Thoracic aorta (tissue), 2 donors: Measurements from ENCODE around the gene TBC1D24. TPM values are rescaled to one million over a fixed set of nuclear protein-coding genes. Genes with fewer than 3 reads are reported as not detected.

Experiments
- ATAC-seq: fragments of 150-250 bp; one replicate; pipeline ENCODE4 v1.8.0; 2017; ENCODE audit warnings: low read depth; ENCODE audit not compliant: insufficient number of reproducible peaks, low FRiP score
- DNase-seq: peaks from one replicate; pipeline ENCODE4 v3.0.0-alpha.2; 2020; ENCODE audit warnings: low spot score
- H3K27ac ChIP-seq, 2 donors: fragments of 200-600 bp; sonication (generic); 1 replicate in 1 of 2; 2 replicates in 1 of 2; pipeline ENCODE4 v1.5.1; 2016; ENCODE audit warnings: mild to moderate bottlenecking in 2 of 2, moderate library complexity in 2 of 2
- H3K27me3 ChIP-seq: fragments of 200-600 bp; sonication (generic); replicated peaks from 2 replicates; pipeline ENCODE4 v1.6.0; 2016; ENCODE audit warnings: mild to moderate bottlenecking; ENCODE audit not compliant: insufficient read depth
- H3K36me3 ChIP-seq: fragments of 200-600 bp; sonication (generic); one replicate; pipeline ENCODE4 v1.5.1; 2016
- H3K4me1 ChIP-seq, 2 donors: fragments of 200-600 bp; sonication (generic); 1 replicate in 1 of 2; 2 replicates in 1 of 2; pipeline versions ENCODE4 v1.5.1 to v1.6.0; 2016; ENCODE audit warnings: low read depth in 2 of 2, mild to moderate bottlenecking in 1 of 2; ENCODE audit not compliant: control insufficient read depth in 1 of 2
- H3K4me3 ChIP-seq: fragments of 200-600 bp; sonication (generic); 2 replicates; pipeline ENCODE4 v1.5.1; 2016; ENCODE audit warnings: mild to moderate bottlenecking
- H3K9me3 ChIP-seq: fragments of 200-600 bp; sonication (generic); 2 replicates; pipeline ENCODE4 v1.5.1; 2016
- CTCF ChIP-seq: fragments of 200-600 bp; sonication (generic); IDR thresholded peaks from one replicate; pipeline ENCODE4 v1.5.1; 2019; ENCODE audit warnings: antibody characterized with exemption
- total RNA-seq, 2 donors: library from RNA; depleted of rRNA; stranded (reverse); fragments of >200 nt; gene quantifications; one replicate each; pipeline versions ENCODE4 v1.1.0 to v1.2.3, GENCODE V29; 2016

The TBC1D24 gene
- total RNA-seq, 2 donors from 2014 or later, result 14.5 to 15.0 TPM

GRCh38 chr16:2470603-2471015 is 4.3 kb upstream of the TBC1D24 start:
- Histone ChIP-seq H3K4me1 (peaks cover 29 to 44% of the 10 kb centered on the region in 2 donors), H3K9me3 (no peaks in the 10 kb centered on the region), H3K4me3 (no peak overlapping the region), H3K27ac (no peak overlapping the region), H3K27me3 (no peaks in the 10 kb centered on the region), H3K36me3 (no peaks in the 10 kb centered on the region)
- ATAC-seq (no peak), DNase-seq (no peak)
- TF ChIP-seq CTCF, result no peak

- H3K36me3 ChIP-seq, result no peaks in the 10 kb centered on the region
- DNase-seq (no peak), ATAC-seq (no peak)
- H3K9me3 ChIP-seq, result no peaks in the 10 kb centered on the region
- peak within 1 kb of the TSS; percentile 47 for H3K4me3 ChIP-seq
- no peak within 1 kb of the TSS for H3K27ac ChIP-seq
- H3K27me3 ChIP-seq, result no peaks in the 10 kb centered on the region
- TF ChIP-seq CTCF, result no peak
- peaks cover 34 to 50% of the 10 kb centered on the region in 2 donors for H3K4me1 ChIP-seq
Measured at GRCh38 chr16:2471016-2471652, 3.8 kb upstream of the TBC1D24 start, which contains the start of gene NTN3. TSS of gene NTN3 (plus strand) at chr16:2471297. CDS start at chr16:2471702, 405 bp downstream.

- Histone ChIP-seq H3K27me3 (no peaks in the 10 kb centered on the region), H3K9me3 (no peaks in the 10 kb centered on the region), H3K27ac (no peak overlapping the region), H3K4me3 (peak overlapping the region; percentile 47), H3K36me3 (no peaks in the 10 kb centered on the region), H3K4me1 (peaks cover 34 to 50% of the 10 kb centered on the region in 2 donors)
- DNase-seq, result no peak
- TF ChIP-seq CTCF, result no peak
- no peak for ATAC-seq
Measured at GRCh38 chr16:2471653-2472487, 3.1 kb upstream of the TBC1D24 start.

GRCh38 chr16:2472488-2472864 is 2.5 kb upstream of the TBC1D24 start:
- Histone ChIP-seq H3K4me1 (peaks cover 34 to 50% of the 10 kb centered on the region in 2 donors), H3K27me3 (no peaks in the 10 kb centered on the region)

More at GRCh38 chr16:2472488-2472864, 2.5 kb upstream of the TBC1D24 start:
- Histone ChIP-seq H3K27ac (no peak overlapping the region), H3K4me3 (no peak overlapping the region), H3K9me3 (no peaks in the 10 kb centered on the region), H3K36me3 (no peaks in the 10 kb centered on the region)
- ATAC-seq (no peak), DNase-seq (no peak)
- TF ChIP-seq CTCF, result no peak
